Stomach (tissue), 9 donors: Measurements from ENCODE around the gene P2RY11. TPM values are rescaled to one million over a fixed set of nuclear protein-coding genes. Genes with fewer than 3 reads are reported as not detected.

Source experiments
- DNase-seq, 2 donors: peaks; one replicate each; pipeline versions ENCODE4 v3.0.0 to v3.0.0-alpha.2; 2013 to 2019
- H3K27ac ChIP-seq, 5 donors: fragments of 200-600 bp in 4 of 5; sonication (generic) in 4 of 5; one replicate each; pipeline ENCODE4 v1.5.1; 2013 to 2019; ENCODE audit warnings: mild to moderate bottlenecking in 1 of 5, moderate library complexity in 1 of 5
- H3K27me3 ChIP-seq, 3 donors: fragments of 200-600 bp; sonication (generic); one replicate each; pipeline ENCODE4 v1.5.1; 2017 to 2019; ENCODE audit warnings: mixed run types in 1 of 3
- H3K36me3 ChIP-seq, 4 donors: fragments of 200-600 bp; sonication (generic); 1 replicate in 3 of 4; 2 replicates in 1 of 4; pipeline ENCODE4 v1.5.1; 2016 to 2019
- H3K4me1 ChIP-seq, 4 donors: fragments of 200-600 bp; sonication (generic); one replicate each; pipeline ENCODE4 v1.5.1; 2016 to 2019
- H3K4me3 ChIP-seq, 4 donors: fragments of 200-600 bp; sonication (generic) in 3 of 4; one replicate each; pipeline ENCODE4 v1.5.1; 2016 to 2019; ENCODE audit warnings: mild to moderate bottlenecking in 1 of 4
- H3K9me3 ChIP-seq, 4 donors: fragments of 200-600 bp; sonication (generic); one replicate each; pipeline ENCODE4 v1.5.1; 2016 to 2019
- EP300 ChIP-seq: sonication (generic); formaldehyde crosslinking; IDR thresholded peaks from one replicate; pipeline ENCODE4 v1.6.1; 2017; ENCODE audit warnings: antibody characterized with exemption
- POLR2A ChIP-seq, 4 donors: fragments of 450-650 bp; IDR thresholded peaks; one replicate each; pipeline ENCODE4 v1.6.1; 2016; ENCODE audit warnings: antibody characterized with exemption in 4 of 4, control low read depth in 2 of 4, mild to moderate bottlenecking in 1 of 4, moderate library complexity in 1 of 4
- POLR2AphosphoS5 ChIP-seq, 3 donors: sonication (generic); formaldehyde crosslinking; IDR thresholded peaks; one replicate each; pipeline ENCODE4 v1.6.1; 2016; ENCODE audit warnings: antibody characterized with exemption in 3 of 3
- WGBS, 5 donors: extraction: QIAGEN DNeasy Blood & Tissue Kit in 3 of 5; methylation state at CpG; one replicate each; pipeline versions ENCODE4 v1.1.5 to v1.1.7; 2013 to 2018; 5-methylcytosine and 5-hydroxymethylcytosine counted together
- intact Hi-C: fragments of 100-400 bp; cut with DNase I; formaldehyde crosslinking; loops from one replicate; pipeline ENCODE4 v1.15.1; 2023; ENCODE audit warnings: low total_unique reads
- polyA plus RNA-seq, 3 donors: library from polyadenylated mRNA; stranded (reverse); fragments of 200-250 nt; gene quantifications; one replicate each; pipeline ENCODE4 v1.2.3, GENCODE V29; 2013
- total RNA-seq, 5 donors: library from RNA; depleted of rRNA; stranded (reverse); fragments of >200 nt; gene quantifications; one replicate each; pipeline versions ENCODE4 v1.1.0 to v1.2.3, GENCODE V29; 2014 to 2016
- TF ChIP-seq, protein P1 (sequence below), 7 experiments: fragments of 450-650 bp in 4 of 7; fragments of 200-600 bp in 3 of 7; sonication (generic) in 3 of 7; IDR thresholded peaks; one replicate each; pipeline ENCODE4 v1.5.1; 2016 to 2019; ENCODE audit warnings: antibody characterized with exemption in 7 of 7, control low read depth in 2 of 7, mild to moderate bottlenecking in 1 of 7
- donor health status: healthy with polysubstance abuse.
- donor health status: Bipolar disorder and iron deficiency.
- donor health status: healthy.

The P2RY11 gene
- total and polyA plus RNA-seq, 8 donors: 1.8 to 24.8 (median 5.0) TPM

- intact Hi-C loops: no loop called here
- H3K9me3 ChIP-seq: no peaks in the 10 kb centered on the region
- DNase-seq: no peak
- H3K27me3 ChIP-seq: no peaks in the 10 kb centered on the region
- H3K4me1 ChIP-seq: peaks cover 17 to 41% (median 27%) of the 10 kb centered on the region in 4 donors
- peaks cover 16 to 32% (median 18%) of the 10 kb centered on the region in 4 donors for H3K36me3 ChIP-seq
- TF ChIP-seq POLR2A (IDR thresholded peaks at IDR 0.05) (no peak), POLR2AphosphoS5 (IDR thresholded peaks at IDR 0.05) (peak in 2 of 3 donors; percentile 6 to 15)
- H3K27ac ChIP-seq: peak overlapping the region in 4 of 5 donors; percentile 27 to 86 (median 79)
- no peak overlapping the region for H3K4me3 ChIP-seq
- 28 to 65% (median 62%) methylated on average over 6 of the region's 6 CpGs for WGBS, 5 donors
Observed at GRCh38 chr19:10122045-10122444, 10.6 kb downstream of the P2RY11 start.

- intact Hi-C loops: no loop called here
- H3K36me3 ChIP-seq: peaks cover 0 to 35% (median 22%) of the 10 kb centered on the region in 4 donors
- no peaks in the 10 kb centered on the region for H3K27me3 ChIP-seq
- peaks cover 4 to 20% (median 8%) of the 10 kb centered on the region in 4 donors for H3K4me1 ChIP-seq
- DNase-seq: no peak
- no peak overlapping the region for H3K27ac ChIP-seq
- TF ChIP-seq POLR2AphosphoS5 (IDR thresholded peaks at IDR 0.05) (no peak), EP300 (no peak), POLR2A (IDR thresholded peaks at IDR 0.05) (no peak)
- TF ChIP-seq, protein P1, sequence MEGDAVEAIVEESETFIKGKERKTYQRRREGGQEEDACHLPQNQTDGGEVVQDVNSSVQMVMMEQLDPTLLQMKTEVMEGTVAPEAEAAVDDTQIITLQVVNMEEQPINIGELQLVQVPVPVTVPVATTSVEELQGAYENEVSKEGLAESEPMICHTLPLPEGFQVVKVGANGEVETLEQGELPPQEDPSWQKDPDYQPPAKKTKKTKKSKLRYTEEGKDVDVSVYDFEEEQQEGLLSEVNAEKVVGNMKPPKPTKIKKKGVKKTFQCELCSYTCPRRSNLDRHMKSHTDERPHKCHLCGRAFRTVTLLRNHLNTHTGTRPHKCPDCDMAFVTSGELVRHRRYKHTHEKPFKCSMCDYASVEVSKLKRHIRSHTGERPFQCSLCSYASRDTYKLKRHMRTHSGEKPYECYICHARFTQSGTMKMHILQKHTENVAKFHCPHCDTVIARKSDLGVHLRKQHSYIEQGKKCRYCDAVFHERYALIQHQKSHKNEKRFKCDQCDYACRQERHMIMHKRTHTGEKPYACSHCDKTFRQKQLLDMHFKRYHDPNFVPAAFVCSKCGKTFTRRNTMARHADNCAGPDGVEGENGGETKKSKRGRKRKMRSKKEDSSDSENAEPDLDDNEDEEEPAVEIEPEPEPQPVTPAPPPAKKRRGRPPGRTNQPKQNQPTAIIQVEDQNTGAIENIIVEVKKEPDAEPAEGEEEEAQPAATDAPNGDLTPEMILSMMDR (IDR thresholded peaks at IDR 0.05): no peak
- WGBS, 5 donors: 94 to 97% (median 97%) methylated on average over 7 of the region's 7 CpGs
- no peak overlapping the region for H3K4me3 ChIP-seq
- H3K9me3 ChIP-seq: no peaks in the 10 kb centered on the region
Observed at GRCh38 chr19:10124429-10124828, 12.9 kb downstream of the P2RY11 start.

DNA sequence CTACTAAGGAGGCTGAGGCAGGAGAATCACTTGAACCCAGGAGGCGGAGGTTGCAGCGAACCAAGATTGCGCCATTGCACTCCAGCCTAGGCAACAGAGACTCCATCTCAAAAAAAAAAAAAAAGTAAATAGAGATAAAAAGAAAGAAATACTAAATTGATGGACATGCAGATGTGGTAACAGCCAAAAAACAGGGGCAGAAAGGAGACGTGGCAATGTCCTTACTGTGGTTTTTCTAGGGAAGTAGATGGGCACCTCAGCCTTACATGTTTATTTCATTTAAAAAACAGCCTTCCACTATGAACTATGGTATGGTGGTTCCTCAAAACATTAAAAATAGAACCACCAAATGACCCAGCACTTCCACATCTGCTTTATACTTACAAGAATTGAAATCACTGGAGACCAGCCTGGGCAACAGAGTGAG lies 14.7 kb downstream of the P2RY11 start:
- Histone ChIP-seq H3K4me3 (no peak overlapping the region), H3K36me3 (peaks cover 4 to 51% (median 38%) of the 10 kb centered on the region in 4 donors), H3K4me1 (peaks cover 0 to 6% (median 0%) of the 10 kb centered on the region in 4 donors), H3K9me3 (no peaks in the 10 kb centered on the region), H3K27ac (peak overlapping the region in 1 of 5 donors; percentile 13), H3K27me3 (no peaks in the 10 kb centered on the region)
- no peak for TF ChIP-seq EP300
- TF ChIP-seq, protein P1 (IDR thresholded peaks at IDR 0.05): no peak
- no peak for TF ChIP-seq POLR2A (IDR thresholded peaks at IDR 0.05)
- TF ChIP-seq POLR2AphosphoS5 (IDR thresholded peaks at IDR 0.05): no peak
- WGBS, 5 donors: 74 to 98% (median 90%) methylated on average over 4 of the region's 4 CpGs
- intact Hi-C loops: no loop called here
- no peak for DNase-seq

GRCh38 chr19:10132905-10133304 lies 21.4 kb downstream of the P2RY11 start:
- no peak for DNase-seq
- Histone ChIP-seq H3K4me1 (no peaks in the 10 kb centered on the region), H3K27ac (no peak overlapping the region), H3K4me3 (no peak overlapping the region), H3K9me3 (no peaks in the 10 kb centered on the region), H3K36me3 (peaks cover 55 to 100% (median 96%) of the 10 kb centered on the region in 4 donors), H3K27me3 (no peaks in the 10 kb centered on the region)
- 91 to 96% (median 93%) methylated on average over 7 of the region's 7 CpGs for WGBS, 5 donors
- TF ChIP-seq, protein P1 (IDR thresholded peaks at IDR 0.05): no peak
- TF ChIP-seq POLR2A (IDR thresholded peaks at IDR 0.05): no peak
- intact Hi-C loops: no loop called here

GRCh38 chr19:10133596-10133995 lies 22.1 kb downstream of the P2RY11 start:
- intact Hi-C loops: no loop called here
- no peak for DNase-seq
- no peak overlapping the region for H3K27ac ChIP-seq
- no peak overlapping the region for H3K4me3 ChIP-seq
- TF ChIP-seq POLR2AphosphoS5 (IDR thresholded peaks at IDR 0.05) (no peak), POLR2A (IDR thresholded peaks at IDR 0.05) (no peak), EP300 (no peak)
- TF ChIP-seq, protein P1 (IDR thresholded peaks at IDR 0.05): no peak
- peaks cover 62 to 100% (median 97%) of the 10 kb centered on the region in 4 donors for H3K36me3 ChIP-seq
- no peaks in the 10 kb centered on the region for H3K27me3 ChIP-seq
- H3K9me3 ChIP-seq: no peaks in the 10 kb centered on the region
- no peaks in the 10 kb centered on the region for H3K4me1 ChIP-seq
- 87 to 93% (median 90%) methylated on average over 11 of the region's 11 CpGs for WGBS, 5 donors
